GM13977 (cell line): Measurements from ENCODE around the gene NID1.

Experiments
- DNase-seq: peaks from one replicate; pipeline ENCODE4 v3.0.0; 2012; ENCODE audit warnings: low spot score
- in situ Hi-C: fragments of 300-500 bp; cut with MboI; formaldehyde crosslinking; loops from one replicate; pipeline ENCODE4 v1.12.0; 2022; ENCODE audit warnings: low sequenced_read_pairs, low pct_unique_long_range_greater_than_20kb, mixed read lengths, inconsistent platforms; ENCODE audit not compliant: unreplicated experiment
- TF ChIP-seq, protein P1 (sequence below): IDR thresholded peaks from 2 replicates; pipeline ENCODE4 v1.5.1; 2012; ENCODE audit warnings: mild to moderate bottlenecking, control low read depth; ENCODE audit not compliant: insufficient read depth; ENCODE audit errors: extremely low read depth, missing control alignments

NID1 gene

DNA sequence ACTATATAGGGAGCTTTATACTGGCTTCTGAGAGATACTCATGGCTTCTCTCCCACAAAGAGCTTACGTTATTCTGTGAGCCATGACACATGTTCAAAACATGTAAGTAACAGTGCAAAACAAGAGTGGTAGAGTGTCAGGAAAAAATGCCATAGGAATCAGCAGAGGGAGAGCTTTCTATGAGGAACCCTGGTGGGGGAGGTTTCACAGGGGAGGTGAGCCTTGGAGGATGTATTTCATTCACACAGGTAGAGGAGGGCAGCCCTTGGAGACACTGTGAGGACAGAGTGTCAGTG is 125.5 kb downstream of the NID1 start:
- TF ChIP-seq, protein P1, sequence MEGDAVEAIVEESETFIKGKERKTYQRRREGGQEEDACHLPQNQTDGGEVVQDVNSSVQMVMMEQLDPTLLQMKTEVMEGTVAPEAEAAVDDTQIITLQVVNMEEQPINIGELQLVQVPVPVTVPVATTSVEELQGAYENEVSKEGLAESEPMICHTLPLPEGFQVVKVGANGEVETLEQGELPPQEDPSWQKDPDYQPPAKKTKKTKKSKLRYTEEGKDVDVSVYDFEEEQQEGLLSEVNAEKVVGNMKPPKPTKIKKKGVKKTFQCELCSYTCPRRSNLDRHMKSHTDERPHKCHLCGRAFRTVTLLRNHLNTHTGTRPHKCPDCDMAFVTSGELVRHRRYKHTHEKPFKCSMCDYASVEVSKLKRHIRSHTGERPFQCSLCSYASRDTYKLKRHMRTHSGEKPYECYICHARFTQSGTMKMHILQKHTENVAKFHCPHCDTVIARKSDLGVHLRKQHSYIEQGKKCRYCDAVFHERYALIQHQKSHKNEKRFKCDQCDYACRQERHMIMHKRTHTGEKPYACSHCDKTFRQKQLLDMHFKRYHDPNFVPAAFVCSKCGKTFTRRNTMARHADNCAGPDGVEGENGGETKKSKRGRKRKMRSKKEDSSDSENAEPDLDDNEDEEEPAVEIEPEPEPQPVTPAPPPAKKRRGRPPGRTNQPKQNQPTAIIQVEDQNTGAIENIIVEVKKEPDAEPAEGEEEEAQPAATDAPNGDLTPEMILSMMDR: no peak
- in situ Hi-C loops: no loop called here
- no peak for DNase-seq

GRCh38 chr1:235938709-235939479 is 126.0 kb downstream of the NID1 start:
- in situ Hi-C loops: no loop called here

GRCh38 chr1:235937123-235937522 is 127.8 kb downstream of the NID1 start:
- DNase-seq: no peak
- TF ChIP-seq, protein P1: no peak
- in situ Hi-C loops: no loop called here

More at GRCh38 chr1:235938709-235939479, 126.0 kb downstream of the NID1 start:
- DNase-seq: no peak
- TF ChIP-seq, protein P1: no peak

DNA sequence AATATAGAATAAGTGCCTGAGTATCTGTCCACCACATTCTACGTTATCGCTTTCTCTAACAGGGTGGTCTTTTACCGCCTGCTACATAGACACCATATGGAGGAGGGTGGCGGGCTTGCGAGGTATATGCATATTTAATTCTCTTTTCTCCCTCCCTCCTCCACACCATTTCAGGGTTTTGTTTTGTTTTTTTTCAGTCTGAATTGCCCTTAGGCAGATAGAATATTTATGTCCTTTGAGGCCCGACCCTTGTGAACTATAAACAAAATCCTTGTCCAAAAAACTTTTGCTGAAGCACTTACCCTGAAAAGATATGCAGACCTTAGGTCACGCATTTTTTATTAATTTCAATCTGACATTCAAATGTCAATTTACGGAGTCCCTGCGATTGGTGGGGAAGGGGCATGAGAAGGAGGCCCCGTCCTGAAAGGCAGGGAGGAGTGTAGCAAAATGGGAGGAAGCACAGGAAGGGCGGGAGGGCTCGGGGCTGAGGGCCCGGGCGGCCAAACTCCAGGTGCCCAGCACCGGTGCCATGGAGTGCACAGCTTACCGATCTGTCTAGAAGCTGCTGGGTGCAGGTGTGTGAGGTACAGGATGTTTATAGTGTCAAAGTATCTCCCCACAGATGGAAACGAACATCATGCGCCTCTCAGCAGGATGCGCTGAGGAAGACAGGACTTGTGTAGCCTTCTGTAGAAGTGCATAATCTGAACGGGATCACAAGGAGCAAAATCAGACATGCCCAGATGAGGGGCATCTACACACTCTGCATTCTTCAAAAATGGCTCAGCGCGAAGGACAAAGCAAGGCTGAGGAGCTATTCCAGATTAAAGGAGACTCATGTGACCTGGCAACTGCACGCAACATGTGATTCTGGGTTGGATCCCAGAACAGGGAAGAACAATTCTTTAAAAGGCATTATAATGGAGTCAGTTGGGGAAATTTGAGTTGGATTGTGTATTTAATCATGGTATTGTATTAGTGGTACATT is 129.4 kb downstream of the NID1 start:
- in situ Hi-C loops: no loop called here
- TF ChIP-seq, protein P1: no peak
- no peak for DNase-seq

GRCh38 chr1:235933766-235934116 is 131.1 kb downstream of the NID1 start:
- TF ChIP-seq, protein P1: no peak
- DNase-seq: no peak
- in situ Hi-C loops: no loop called here

DNA sequence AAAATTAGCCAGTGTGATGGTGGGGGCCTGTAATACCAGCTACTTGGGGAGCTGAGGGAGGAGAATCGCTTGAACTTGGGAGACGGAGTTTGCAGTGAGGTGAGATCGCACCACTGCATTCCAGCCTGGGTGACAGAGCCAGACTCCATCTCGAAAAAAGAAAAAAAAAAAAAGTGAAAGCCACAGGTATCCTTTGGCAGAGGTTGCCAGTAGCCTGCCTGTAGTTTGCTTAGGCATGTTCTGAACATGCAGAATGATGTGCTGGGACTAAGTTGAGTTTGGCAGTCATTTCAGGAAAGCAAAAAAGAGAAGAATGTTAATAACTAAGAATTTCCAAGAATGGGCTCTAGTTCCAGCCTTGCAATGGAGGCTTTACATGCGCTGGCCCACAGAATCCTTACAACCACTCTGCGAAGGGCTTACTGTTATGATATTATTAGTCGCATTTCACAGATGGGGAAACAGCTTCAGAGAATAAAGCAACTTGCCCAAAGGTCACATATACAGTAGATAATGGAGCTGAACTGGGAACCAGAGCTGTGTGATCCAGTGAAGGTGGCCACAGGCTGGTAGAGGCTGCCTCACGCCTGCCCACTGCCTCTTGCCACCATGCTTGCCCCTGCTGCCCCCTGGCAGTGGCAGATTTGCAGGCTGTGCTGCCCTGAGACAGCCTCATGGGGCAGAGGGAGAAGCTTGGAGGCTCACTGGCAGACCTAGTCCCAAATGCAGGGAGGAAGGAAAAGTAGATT is 131.7 kb downstream of the NID1 start:
- DNase-seq: no peak
- TF ChIP-seq, protein P1: no peak
- in situ Hi-C loops: no loop called here
